Middle frontal gyrus (tissue), 1 donor: ENCODE measurements around the gene KPNB1.

ENCODE experiments used
- DNase-seq: peaks from one replicate; pipeline ENCODE4 v3.0.0-alpha.2; 2015; ENCODE audit warnings: low spot score; ENCODE audit errors: extremely low spot score

The KPNB1 gene

GRCh38 chr17:47728214-47728877, 78.6 kb downstream of the KPNB1 start:
- DNase-seq, result no peak

GRCh38 chr17:47729476-47729875, 79.8 kb downstream of the KPNB1 start:
- DNase-seq, result no peak

GRCh38 chr17:47730681-47731080, 81.0 kb downstream of the KPNB1 start:
- no peak for DNase-seq

- DNase-seq, result no peak
Measured at GRCh38 chr17:47731396-47731795, 81.7 kb downstream of the KPNB1 start.

- no peak for DNase-seq
Measured at GRCh38 chr17:47732399-47733046, 82.8 kb downstream of the KPNB1 start.

- no peak for DNase-seq
Measured at GRCh38 chr17:47733047-47733673, 83.4 kb downstream of the KPNB1 start, which contains the start of gene TBX21. Gene TBX21 (plus strand): TSS chr17:47733236. CDS start chr17:47733455, 219 bp downstream.

- DNase-seq, result no peak
Measured at GRCh38 chr17:47733674-47734410, 84.1 kb downstream of the KPNB1 start.

- no peak for DNase-seq
Measured at GRCh38 chr17:47735139-47735464, 85.4 kb downstream of the KPNB1 start.
